Measurements from ENCODE around the gene ITCH.

- TF ChIP-seq CTCF (conservative IDR thresholded peaks at IDR 0.05; ENCODE audit: low read length) (no peak), EZH2phosphoT487 (IDR thresholded peaks at IDR 0.05; ENCODE audit: borderline replicate concordance, low read depth, low read length) (no peak)
These were observed 6.2 kb downstream of the ITCH start for GRCh38 chr20:34369265-34369664.
